Activated CD8-positive, alpha-beta T cell treated with anti-CD3 and anti-CD28 coated beads for 36 hours (primary cell): ENCODE results near the gene GRK5. TPM values are rescaled to one million over a fixed set of nuclear protein-coding genes. Genes with fewer than 3 reads are reported as not detected.

ENCODE experiments used
- ATAC-seq: fragments of 200-7000 bp; cut with Tn5 transposase; one replicate; pipeline ENCODE4 v1.10.0; 2021; ENCODE audit warnings: mild to moderate bottlenecking, moderate library complexity
- CTCF ChIA-PET: fragments of 350-600 bp; sonication (Branson Sonifier 250); formaldehyde crosslinking; loops from one replicate; lab custom pipeline; 2021; ENCODE audit warnings: antibody characterized with exemption; lab: Charles Lee
- POLR2A ChIA-PET: fragments of 350-600 bp; sonication (Branson Sonifier 250); formaldehyde crosslinking; loops from one replicate; lab custom pipeline; 2021; ENCODE audit warnings: antibody characterized with exemption; lab: Charles Lee
- DNase-seq: peaks from one replicate; pipeline ENCODE4 v3.0.0-alpha.2; 2020
- H3K27ac Mint-ChIP-seq: one replicate; pipeline ENCODE4 v1.8.0; 2021; ENCODE audit warnings: mild to moderate bottlenecking, mixed read lengths
- H3K27me3 Mint-ChIP-seq: one replicate; pipeline ENCODE4 v1.8.0; 2021; ENCODE audit warnings: mixed read lengths
- H3K36me3 Mint-ChIP-seq: one replicate; pipeline ENCODE4 v1.8.0; 2021; ENCODE audit warnings: low read depth, mixed read lengths
- H3K4me1 Mint-ChIP-seq: one replicate; pipeline ENCODE4 v1.8.0; 2021; ENCODE audit warnings: low read depth, mixed read lengths
- H3K4me3 Mint-ChIP-seq: one replicate; pipeline ENCODE4 v1.8.0; 2021; ENCODE audit warnings: mild to moderate bottlenecking, moderate library complexity, mixed read lengths
- H3K9me3 Mint-ChIP-seq: one replicate; pipeline ENCODE4 v1.8.0; 2021; ENCODE audit warnings: mixed read lengths
- intact Hi-C: fragments of 100-400 bp; cut with micrococcal nuclease; formaldehyde crosslinking; loops from one replicate; pipeline ENCODE4 v1.10.0; 2022
- total RNA-seq, 2 experiments: library from RNA; stranded (reverse); gene quantifications; one replicate each; pipeline ENCODE4 v1.2.3, GENCODE V29; 2021
- TF ChIP-seq, protein P1 (sequence below): fragments of 200-600 bp; IDR thresholded peaks from one replicate; pipeline ENCODE4 v1.8.0; 2022; ENCODE audit warnings: antibody characterized with exemption, mild to moderate bottlenecking

GRK5 gene
- total RNA-seq, 2 experiments from 2014 or later: 14.8 to 15.6 TPM

DNA sequence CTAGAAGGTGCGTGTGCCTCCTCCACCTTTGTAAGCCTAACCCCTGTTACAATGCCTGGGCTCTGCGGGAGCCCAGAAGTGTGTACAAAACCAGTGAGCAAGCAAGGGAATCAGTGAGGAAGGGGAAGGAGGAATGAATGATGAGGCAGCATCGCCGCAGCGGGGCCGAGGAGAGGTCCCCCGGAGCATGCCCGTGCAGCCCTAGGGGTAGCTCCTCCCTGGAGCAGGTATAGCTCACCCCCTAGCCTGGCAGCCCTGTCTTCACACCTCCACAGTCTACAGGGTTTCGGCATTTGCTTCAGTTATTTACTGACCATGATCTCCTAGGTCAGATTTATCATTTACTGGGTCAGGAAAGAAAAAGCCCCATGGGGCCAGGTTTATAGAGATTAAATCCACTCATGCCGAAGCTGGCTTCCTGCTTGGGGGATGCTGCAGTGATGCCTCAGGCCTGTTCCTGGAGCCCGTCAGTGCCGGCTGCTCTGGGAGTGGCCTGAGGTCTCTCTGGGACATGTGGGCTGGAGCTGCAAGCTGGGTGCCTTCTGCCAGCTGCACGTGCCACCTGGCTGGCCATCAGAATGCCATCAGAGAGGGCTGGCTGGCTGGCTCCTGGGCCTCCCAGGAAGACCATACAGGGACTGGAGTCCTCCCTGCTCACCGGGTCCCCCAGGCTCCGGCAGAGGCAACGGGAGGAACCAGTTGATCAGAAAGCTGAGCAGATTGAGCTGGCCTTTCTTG lies 138.9 kb downstream of the GRK5 start:
- DNase-seq (no peak), ATAC-seq (no peak)
- TF ChIP-seq, protein P1, sequence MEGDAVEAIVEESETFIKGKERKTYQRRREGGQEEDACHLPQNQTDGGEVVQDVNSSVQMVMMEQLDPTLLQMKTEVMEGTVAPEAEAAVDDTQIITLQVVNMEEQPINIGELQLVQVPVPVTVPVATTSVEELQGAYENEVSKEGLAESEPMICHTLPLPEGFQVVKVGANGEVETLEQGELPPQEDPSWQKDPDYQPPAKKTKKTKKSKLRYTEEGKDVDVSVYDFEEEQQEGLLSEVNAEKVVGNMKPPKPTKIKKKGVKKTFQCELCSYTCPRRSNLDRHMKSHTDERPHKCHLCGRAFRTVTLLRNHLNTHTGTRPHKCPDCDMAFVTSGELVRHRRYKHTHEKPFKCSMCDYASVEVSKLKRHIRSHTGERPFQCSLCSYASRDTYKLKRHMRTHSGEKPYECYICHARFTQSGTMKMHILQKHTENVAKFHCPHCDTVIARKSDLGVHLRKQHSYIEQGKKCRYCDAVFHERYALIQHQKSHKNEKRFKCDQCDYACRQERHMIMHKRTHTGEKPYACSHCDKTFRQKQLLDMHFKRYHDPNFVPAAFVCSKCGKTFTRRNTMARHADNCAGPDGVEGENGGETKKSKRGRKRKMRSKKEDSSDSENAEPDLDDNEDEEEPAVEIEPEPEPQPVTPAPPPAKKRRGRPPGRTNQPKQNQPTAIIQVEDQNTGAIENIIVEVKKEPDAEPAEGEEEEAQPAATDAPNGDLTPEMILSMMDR: no peak
- Mint-ChIP-seq H3K27ac (no peak overlapping the region), H3K27me3 (no peaks in the 10 kb centered on the region), H3K36me3 (peaks cover 23% of the 10 kb centered on the region), H3K4me1 (peaks cover 15% of the 10 kb centered on the region), H3K4me3 (no peak overlapping the region), H3K9me3 (peaks cover 10% of the 10 kb centered on the region)
- CTCF ChIA-PET: interaction anchor here (0.8 kb wide), 1 partner anchor 140 kb away, joined by 3 read pairs; no protein-coding TSS in a partner anchor
- POLR2A ChIA-PET: no interaction called here
- intact Hi-C loops: no loop called here

DNA sequence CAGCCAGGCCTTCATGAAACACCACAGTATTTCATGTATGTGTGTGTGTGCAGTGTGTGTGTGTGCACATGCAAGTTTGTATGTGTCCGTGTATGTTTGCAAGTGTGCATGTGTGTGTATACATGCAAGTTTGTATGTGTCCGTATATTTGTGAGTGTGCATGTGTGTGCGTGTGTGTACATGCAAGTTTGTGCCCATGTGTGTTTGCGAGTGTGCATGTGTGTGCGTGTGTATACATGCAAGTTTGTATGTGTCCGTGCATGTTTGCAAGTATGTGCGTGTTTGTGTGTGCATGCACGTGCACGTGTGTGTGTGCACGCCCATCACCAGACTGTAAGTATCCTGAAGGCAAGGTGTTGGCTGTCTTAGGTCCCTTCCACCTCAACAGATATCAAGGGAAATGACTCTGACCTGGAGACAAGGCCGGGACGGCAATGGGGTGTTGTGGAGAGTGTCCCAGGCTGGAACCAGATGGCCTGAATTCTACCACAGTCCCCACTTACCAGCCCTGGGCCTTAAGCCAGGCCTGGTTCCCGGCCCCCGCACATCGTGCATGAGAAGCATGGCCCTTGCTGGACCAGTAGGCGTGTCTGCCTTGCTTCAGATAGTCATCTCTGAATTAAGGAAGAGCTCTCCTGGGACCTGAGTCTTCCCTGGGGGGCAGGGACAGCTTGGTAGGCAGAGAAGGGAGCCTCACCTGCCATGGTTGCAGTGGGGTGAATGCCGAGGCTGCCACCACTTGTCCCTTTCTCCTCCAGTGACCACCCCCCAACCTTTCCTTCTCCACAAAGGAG lies 140.0 kb downstream of the GRK5 start:
- Mint-ChIP-seq H3K4me3 (no peak overlapping the region), H3K36me3 (peaks cover 32% of the 10 kb centered on the region), H3K27me3 (no peaks in the 10 kb centered on the region), H3K4me1 (peaks cover 8% of the 10 kb centered on the region), H3K9me3 (peaks cover 20% of the 10 kb centered on the region), H3K27ac (no peak overlapping the region)
- CTCF ChIA-PET: no interaction called here
- POLR2A ChIA-PET: interaction anchor here (1.2 kb wide), 1 partner anchor 11 kb away, joined by 3 read pairs; no protein-coding TSS in a partner anchor
- intact Hi-C loops: no loop called here
- ATAC-seq (no peak), DNase-seq (no peak)
- TF ChIP-seq, protein P1: no peak

DNA sequence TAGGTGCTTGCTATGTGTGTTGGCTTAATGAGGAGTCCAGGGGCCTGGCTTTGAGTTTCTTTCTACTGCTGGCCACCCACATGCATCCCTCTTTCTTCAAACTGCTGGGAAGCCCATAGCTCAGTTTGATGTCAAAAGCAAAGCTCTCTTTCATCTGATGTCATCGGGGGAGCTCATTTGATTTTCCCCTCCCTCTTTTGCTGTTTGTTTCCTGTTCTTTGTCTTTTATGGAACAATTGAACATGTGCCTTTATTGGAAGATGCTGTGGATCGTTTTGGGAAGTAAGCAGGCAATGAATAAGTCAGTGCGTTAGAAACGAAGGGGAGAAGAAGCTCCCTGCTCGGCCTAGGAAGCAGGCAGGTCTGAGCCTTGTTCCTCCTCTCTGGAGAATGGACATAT lies 140.7 kb downstream of the GRK5 start:
- intact Hi-C loops: no loop called here
- no peaks in the 10 kb centered on the region for H3K27me3 Mint-ChIP-seq
- peaks cover 4% of the 10 kb centered on the region for H3K4me1 Mint-ChIP-seq
- H3K4me3 Mint-ChIP-seq: no peak overlapping the region
- ChIA-PET CTCF (no interaction called here), POLR2A (interaction anchor here (1.2 kb wide), 1 partner anchor 10 kb away, joined by 3 read pairs; no protein-coding TSS in a partner anchor)
- ATAC-seq: no peak
- no peak for DNase-seq
- TF ChIP-seq, protein P1: no peak
- H3K36me3 Mint-ChIP-seq: peaks cover 35% of the 10 kb centered on the region
- no peak overlapping the region for H3K27ac Mint-ChIP-seq
- peaks cover 23% of the 10 kb centered on the region for H3K9me3 Mint-ChIP-seq

DNA sequence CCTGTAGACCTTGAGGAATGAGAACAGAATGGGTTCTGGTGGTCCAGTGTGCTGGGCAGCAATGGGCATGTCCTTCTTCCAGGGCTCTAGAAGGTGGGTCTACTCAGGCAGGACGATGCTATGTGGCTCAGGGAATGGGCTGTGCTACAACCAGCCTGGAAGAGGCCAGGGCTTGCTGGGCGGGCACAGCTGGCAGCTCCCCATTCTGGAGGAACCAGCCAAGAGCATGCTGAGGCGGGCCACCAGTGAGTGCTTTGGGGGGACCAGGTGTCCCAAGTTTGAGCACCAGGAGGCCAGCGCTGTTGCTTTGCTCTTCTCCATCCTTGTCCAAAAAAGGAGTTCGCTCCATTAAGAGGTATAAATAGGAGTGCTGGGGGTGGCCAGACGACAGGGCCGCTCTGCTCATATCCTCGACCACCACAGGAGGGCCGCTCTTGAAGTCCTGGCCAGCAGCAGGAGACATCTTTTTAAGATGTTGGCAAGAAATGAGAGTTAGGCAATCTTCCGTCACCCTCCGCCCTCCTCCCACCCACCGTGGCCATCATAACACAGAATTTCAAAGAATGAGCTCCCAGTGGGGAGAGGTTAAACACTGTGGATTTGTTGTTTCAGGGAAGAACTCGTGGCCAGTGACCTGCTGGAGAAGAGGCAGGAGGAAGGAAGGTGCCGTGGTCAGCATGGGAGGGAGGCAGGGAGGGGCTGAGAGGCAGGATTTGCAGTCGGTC lies 141.3 kb downstream of the GRK5 start:
- DNase-seq: no peak
- H3K36me3 Mint-ChIP-seq: peaks cover 35% of the 10 kb centered on the region
- POLR2A ChIA-PET: interaction anchor here (1.2 kb wide), 1 partner anchor 10 kb away, joined by 3 read pairs; no protein-coding TSS in a partner anchor
- intact Hi-C loops: no loop called here
- H3K4me3 Mint-ChIP-seq: no peak overlapping the region
- H3K9me3 Mint-ChIP-seq: peaks cover 23% of the 10 kb centered on the region
- TF ChIP-seq, protein P1: no peak
- H3K27ac Mint-ChIP-seq: no peak overlapping the region
- no peak for ATAC-seq
- H3K4me1 Mint-ChIP-seq: peaks cover 4% of the 10 kb centered on the region
- CTCF ChIA-PET: no interaction called here
- H3K27me3 Mint-ChIP-seq: no peaks in the 10 kb centered on the region
